Kidney epithelial cell (primary cell): ENCODE measurements around the gene DESI1. TPM values are rescaled to one million over a fixed set of nuclear protein-coding genes. Genes with fewer than 3 reads are reported as not detected.

ENCODE experiments used
- DNase-seq: peaks from one replicate; pipeline ENCODE4 v3.0.0-alpha.2; 2010; ENCODE audit warnings: low read depth
- H3K27me3 ChIP-seq: 2 replicates; pipeline ENCODE4 v1.6.0; 2011; ENCODE audit warnings: low read length; ENCODE audit not compliant: control insufficient read depth, insufficient read depth
- H3K36me3 ChIP-seq: 2 replicates; pipeline ENCODE4 v1.5.1; 2011; ENCODE audit warnings: low read length; ENCODE audit not compliant: control insufficient read depth, insufficient read depth
- H3K4me3 ChIP-seq: 2 replicates; pipeline ENCODE4 v1.5.1; 2011; ENCODE audit warnings: low read depth, mild to moderate bottlenecking, control low read depth, low read length
- CTCF ChIP-seq: IDR thresholded peaks from 2 replicates; pipeline ENCODE4 v1.5.1; 2011; ENCODE audit warnings: mild to moderate bottlenecking, moderate library complexity, low read length, control low read depth, inconsistent platforms; ENCODE audit not compliant: insufficient read depth, poor library complexity, severe bottlenecking
- total RNA-seq: library from RNA; depleted of rRNA; stranded (reverse); fragments of >200 nt; gene quantifications from 2 replicates; pipeline ENCODE4 v1.2.3, GENCODE V29; 2015

DESI1 gene
- total RNA-seq, 1 donor from 2014 or later, result 31.2 TPM

GRCh38 chr22:41557401-41558240 lies 63.2 kb downstream of the DESI1 start:
- no peaks in the 10 kb centered on the region for H3K27me3 ChIP-seq
- H3K36me3 ChIP-seq, result no peaks in the 10 kb centered on the region
- DNase-seq, result no peak
- TF ChIP-seq CTCF, result no peak
- H3K4me3 ChIP-seq, result no peak overlapping the region

GRCh38 chr22:41556561-41556960 lies 64.3 kb downstream of the DESI1 start:
- Histone ChIP-seq H3K36me3 (no peaks in the 10 kb centered on the region), H3K4me3 (no peak overlapping the region), H3K27me3 (no peaks in the 10 kb centered on the region)
- TF ChIP-seq CTCF, result no peak
- DNase-seq, result no peak

- no peak for DNase-seq
- Histone ChIP-seq H3K36me3 (no peaks in the 10 kb centered on the region), H3K27me3 (no peaks in the 10 kb centered on the region), H3K4me3 (no peak overlapping the region)
- TF ChIP-seq CTCF, result no peak
Measured at GRCh38 chr22:41555325-41555982, 65.4 kb downstream of the DESI1 start.

- TF ChIP-seq CTCF, result no peak
- Histone ChIP-seq H3K27me3 (no peaks in the 10 kb centered on the region), H3K36me3 (no peaks in the 10 kb centered on the region), H3K4me3 (no peak overlapping the region)
- DNase-seq, result no peak
Measured at GRCh38 chr22:41551877-41552582, 68.8 kb downstream of the DESI1 start.

GRCh38 chr22:41550952-41551491 lies 69.8 kb downstream of the DESI1 start:
- H3K4me3 ChIP-seq, result no peak overlapping the region
- H3K27me3 ChIP-seq, result no peaks in the 10 kb centered on the region
- TF ChIP-seq CTCF, result no peak
- H3K36me3 ChIP-seq, result no peaks in the 10 kb centered on the region
- no peak for DNase-seq
